HepG2 (cell line): ENCODE measurements around the gene LGI4. TPM values are rescaled to one million over a fixed set of nuclear protein-coding genes. Genes with fewer than 3 reads are reported as not detected.

Experiments
- BHLHE40 ChIP-seq: IDR thresholded peaks from 2 replicates; pipeline ENCODE4 v1.6.1; 2011; ENCODE audit warnings: low read length, improper control_type of control experiment
- CHD4 ChIP-seq: fragments of 200-600 bp; sonication (generic); IDR thresholded peaks from 2 replicates; pipeline ENCODE4 v1.7.0; 2017; ENCODE audit warnings: mild to moderate bottlenecking, low read length, borderline replicate concordance
- DMAP1 ChIP-seq: IDR thresholded peaks from 2 replicates; pipeline ENCODE4 v1.6.1; 2016
- FOXP1 ChIP-seq, 2 experiments: fragments of 450-650 bp in 1 of 2; IDR thresholded peaks; 2 replicates each; pipeline ENCODE4 v1.6.1; 2017 to 2018; ENCODE audit warnings: antibody characterized with exemption in 1 of 2
- IRX3 ChIP-seq: sonication (generic); formaldehyde crosslinking; IDR thresholded peaks from 2 replicates; pipeline ENCODE4 v1.8.1; 2023; ENCODE audit warnings: mild to moderate bottlenecking, low read depth, missing genetic modification reagents, borderline replicate concordance
- POGZ ChIP-seq: sonication (generic); formaldehyde crosslinking; IDR thresholded peaks from 2 replicates; pipeline ENCODE4 v1.4.0; 2020; ENCODE audit warnings: mild to moderate bottlenecking, missing genetic modification reagents
- PRPF4 ChIP-seq: fragments of 200-400 bp; formaldehyde crosslinking; IDR thresholded peaks from 2 replicates; pipeline ENCODE4 v1.6.1; 2016; ENCODE audit warnings: low read length, low read depth; ENCODE audit not compliant: poor library complexity, severe bottlenecking
- RAD21 ChIP-seq: fragments of 450-650 bp; formaldehyde crosslinking; IDR thresholded peaks from 2 replicates; pipeline ENCODE4 v1.5.0; 2020; ENCODE audit warnings: mild to moderate bottlenecking
- YEATS4 ChIP-seq: sonication (generic); formaldehyde crosslinking; IDR thresholded peaks from 2 replicates; pipeline ENCODE4 v1.4.0; 2020; ENCODE audit warnings: missing genetic modification reagents, borderline replicate concordance
- YY1 ChIP-seq: IDR thresholded peaks from 2 replicates; pipeline ENCODE4 v1.6.1; 2011; ENCODE audit warnings: low read length, low read depth, moderate library complexity, mild to moderate bottlenecking; ENCODE audit not compliant: insufficient read depth, insufficient replicate concordance
- ZFP36L2 ChIP-seq: sonication (generic); formaldehyde crosslinking; IDR thresholded peaks from 2 replicates; pipeline ENCODE4 v1.4.0; 2020; ENCODE audit warnings: missing genetic modification reagents
- ZFP37 ChIP-seq: sonication (generic); formaldehyde crosslinking; IDR thresholded peaks from 2 replicates; pipeline ENCODE4 v1.4.0; 2020; ENCODE audit warnings: missing genetic modification reagents, borderline replicate concordance
- ZNF121 ChIP-seq: sonication (generic); formaldehyde crosslinking; IDR thresholded peaks from 2 replicates; pipeline ENCODE4 v1.5.0; 2020; ENCODE audit warnings: mild to moderate bottlenecking, missing genetic modification reagents
- ZNF17 ChIP-seq: sonication (generic); formaldehyde crosslinking; IDR thresholded peaks from 2 replicates; pipeline ENCODE4 v1.5.0; 2020; ENCODE audit warnings: mild to moderate bottlenecking, missing genetic modification reagents
- ZNF234 ChIP-seq: sonication (generic); formaldehyde crosslinking; conservative IDR thresholded peaks from 2 replicates; pipeline ENCODE4 v1.5.1; 2020; ENCODE audit warnings: mild to moderate bottlenecking, missing genetic modification reagents
- ZNF3 ChIP-seq: IDR thresholded peaks from 2 replicates; pipeline ENCODE4 v1.7.0; 2017; ENCODE audit warnings: inconsistent platforms
- ZNF557 ChIP-seq: sonication (generic); formaldehyde crosslinking; IDR thresholded peaks from 2 replicates; pipeline ENCODE4 v1.4.0; 2020; ENCODE audit warnings: missing genetic modification reagents
- ZNF577 ChIP-seq: sonication (generic); formaldehyde crosslinking; IDR thresholded peaks from 2 replicates; pipeline ENCODE4 v1.4.0; 2020; ENCODE audit warnings: mild to moderate bottlenecking, low read depth, missing genetic modification reagents, borderline replicate concordance
- ZNF878 ChIP-seq: sonication (generic); formaldehyde crosslinking; IDR thresholded peaks from 2 replicates; pipeline ENCODE4 v1.8.1; 2023; ENCODE audit warnings: mild to moderate bottlenecking, missing genetic modification reagents, moderate library complexity
- polyA plus RNA-seq, 8 experiments: library from polyadenylated mRNA; depleted of rRNA in 3 of 8; stranded (reverse) in 7 of 8; unstranded in 1 of 8; fragments of >200 nt; fragmentation: Illumina TruSeq in 4 of 8; extraction: Trizol in 4 of 8; gene quantifications; 2 replicates each; pipeline versions ENCODE4 v1.2.1 to v1.2.3, GENCODE V29; 2011 to 2016; ENCODE audit warnings: low read depth in 4 of 8, missing spikeins in 1 of 8, mixed read lengths in 1 of 8; ENCODE audit not compliant: insufficient read depth in 1 of 8
- total RNA-seq, 5 experiments: library from RNA; depleted of rRNA; stranded (reverse); fragments of >200 nt; fragmentation: Illumina TruSeq; extraction: Trizol; gene quantifications; 2 replicates each; pipeline ENCODE4 v1.2.3, GENCODE V29; 2016; ENCODE audit warnings: low read depth in 1 of 5
- TF ChIP-seq, protein P1 (sequence below): sonication (generic); formaldehyde crosslinking; IDR thresholded peaks from 2 replicates; pipeline ENCODE4 v1.4.0; 2020; ENCODE audit warnings: missing genetic modification reagents
- TF ChIP-seq, protein P2 (sequence below): sonication (generic); formaldehyde crosslinking; IDR thresholded peaks from 2 replicates; pipeline ENCODE4 v1.4.0; 2020; ENCODE audit warnings: low read depth, missing genetic modification reagents
- TF ChIP-seq, protein P3 (sequence below): sonication (generic); formaldehyde crosslinking; IDR thresholded peaks from 2 replicates; pipeline ENCODE4 v1.8.1; 2023; ENCODE audit warnings: missing genetic modification reagents, inconsistent platforms, borderline replicate concordance

LGI4 gene
- total and polyA plus RNA-seq, 2 of the 13 experiments (the other 11 are each of a cell fraction or from before 2014, with no cell fraction given): 2.8 TPM; not detected in 1

DNA sequence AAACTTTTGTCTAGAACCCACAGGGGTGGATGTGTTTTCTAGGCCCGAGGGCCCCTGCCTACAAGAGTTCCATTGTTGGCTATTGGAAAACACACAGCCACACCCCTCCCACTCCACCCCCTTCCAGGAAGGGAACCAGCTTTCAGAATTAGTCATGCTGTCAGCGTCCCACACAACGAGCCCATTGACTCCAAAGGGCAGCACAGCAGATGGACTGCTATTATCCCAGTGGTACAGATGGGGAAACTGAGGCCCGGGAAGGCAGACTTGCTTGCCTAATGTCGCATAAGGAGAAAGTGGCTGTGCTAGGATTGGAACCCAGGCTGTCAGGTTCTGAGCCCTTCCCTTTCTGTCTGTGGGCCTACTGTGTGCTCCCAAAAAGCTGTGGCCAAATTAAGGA, 27.3 kb downstream of the LGI4 start (continued):
- TF ChIP-seq RAD21 (CRISPR knock-in tag): no peak
- no peak for TF ChIP-seq YEATS4 (CRISPR knock-in tag)
- 0 out of 2 replicates have a peak, but pooled peaks have one; percentile 65 for TF ChIP-seq ZNF3
- TF ChIP-seq POGZ (CRISPR knock-in tag): no peak
- no peak for TF ChIP-seq ZNF577 (CRISPR knock-in tag)
- TF ChIP-seq ZNF17 (CRISPR knock-in tag): no peak
- no peak for TF ChIP-seq ZNF121
- no peak for TF ChIP-seq YY1
- TF ChIP-seq ZNF557: no peak
- no peak; the same call in 1 of the 2 replicates for TF ChIP-seq ZNF878 (CRISPR knock-in tag)
- TF ChIP-seq PRPF4: no peak
- TF ChIP-seq CHD4: peak; percentile 47; the same call in 1 of the 2 replicates
- no peak for TF ChIP-seq ZFP37 (CRISPR knock-in tag)
- TF ChIP-seq, protein P1, sequence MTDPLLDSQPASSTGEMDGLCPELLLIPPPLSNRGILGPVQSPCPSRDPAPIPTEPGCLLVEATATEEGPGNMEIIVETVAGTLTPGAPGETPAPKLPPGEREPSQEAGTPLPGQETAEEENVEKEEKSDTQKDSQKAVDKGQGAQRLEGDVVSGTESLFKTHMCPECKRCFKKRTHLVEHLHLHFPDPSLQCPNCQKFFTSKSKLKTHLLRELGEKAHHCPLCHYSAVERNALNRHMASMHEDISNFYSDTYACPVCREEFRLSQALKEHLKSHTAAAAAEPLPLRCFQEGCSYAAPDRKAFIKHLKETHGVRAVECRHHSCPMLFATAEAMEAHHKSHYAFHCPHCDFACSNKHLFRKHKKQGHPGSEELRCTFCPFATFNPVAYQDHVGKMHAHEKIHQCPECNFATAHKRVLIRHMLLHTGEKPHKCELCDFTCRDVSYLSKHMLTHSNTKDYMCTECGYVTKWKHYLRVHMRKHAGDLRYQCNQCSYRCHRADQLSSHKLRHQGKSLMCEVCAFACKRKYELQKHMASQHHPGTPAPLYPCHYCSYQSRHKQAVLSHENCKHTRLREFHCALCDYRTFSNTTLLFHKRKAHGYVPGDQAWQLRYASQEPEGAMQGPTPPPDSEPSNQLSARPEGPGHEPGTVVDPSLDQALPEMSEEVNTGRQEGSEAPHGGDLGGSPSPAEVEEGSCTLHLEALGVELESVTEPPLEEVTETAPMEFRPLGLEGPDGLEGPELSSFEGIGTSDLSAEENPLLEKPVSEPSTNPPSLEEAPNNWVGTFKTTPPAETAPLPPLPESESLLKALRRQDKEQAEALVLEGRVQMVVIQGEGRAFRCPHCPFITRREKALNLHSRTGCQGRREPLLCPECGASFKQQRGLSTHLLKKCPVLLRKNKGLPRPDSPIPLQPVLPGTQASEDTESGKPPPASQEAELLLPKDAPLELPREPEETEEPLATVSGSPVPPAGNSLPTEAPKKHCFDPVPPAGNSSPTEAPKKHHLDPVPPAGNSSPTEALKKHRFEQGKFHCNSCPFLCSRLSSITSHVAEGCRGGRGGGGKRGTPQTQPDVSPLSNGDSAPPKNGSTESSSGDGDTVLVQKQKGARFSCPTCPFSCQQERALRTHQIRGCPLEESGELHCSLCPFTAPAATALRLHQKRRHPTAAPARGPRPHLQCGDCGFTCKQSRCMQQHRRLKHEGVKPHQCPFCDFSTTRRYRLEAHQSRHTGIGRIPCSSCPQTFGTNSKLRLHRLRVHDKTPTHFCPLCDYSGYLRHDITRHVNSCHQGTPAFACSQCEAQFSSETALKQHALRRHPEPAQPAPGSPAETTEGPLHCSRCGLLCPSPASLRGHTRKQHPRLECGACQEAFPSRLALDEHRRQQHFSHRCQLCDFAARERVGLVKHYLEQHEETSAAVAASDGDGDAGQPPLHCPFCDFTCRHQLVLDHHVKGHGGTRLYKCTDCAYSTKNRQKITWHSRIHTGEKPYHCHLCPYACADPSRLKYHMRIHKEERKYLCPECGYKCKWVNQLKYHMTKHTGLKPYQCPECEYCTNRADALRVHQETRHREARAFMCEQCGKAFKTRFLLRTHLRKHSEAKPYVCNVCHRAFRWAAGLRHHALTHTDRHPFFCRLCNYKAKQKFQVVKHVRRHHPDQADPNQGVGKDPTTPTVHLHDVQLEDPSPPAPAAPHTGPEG (CRISPR knock-in tag): no peak
- TF ChIP-seq ZFP36L2 (CRISPR knock-in tag): no peak
- TF ChIP-seq, protein P2, sequence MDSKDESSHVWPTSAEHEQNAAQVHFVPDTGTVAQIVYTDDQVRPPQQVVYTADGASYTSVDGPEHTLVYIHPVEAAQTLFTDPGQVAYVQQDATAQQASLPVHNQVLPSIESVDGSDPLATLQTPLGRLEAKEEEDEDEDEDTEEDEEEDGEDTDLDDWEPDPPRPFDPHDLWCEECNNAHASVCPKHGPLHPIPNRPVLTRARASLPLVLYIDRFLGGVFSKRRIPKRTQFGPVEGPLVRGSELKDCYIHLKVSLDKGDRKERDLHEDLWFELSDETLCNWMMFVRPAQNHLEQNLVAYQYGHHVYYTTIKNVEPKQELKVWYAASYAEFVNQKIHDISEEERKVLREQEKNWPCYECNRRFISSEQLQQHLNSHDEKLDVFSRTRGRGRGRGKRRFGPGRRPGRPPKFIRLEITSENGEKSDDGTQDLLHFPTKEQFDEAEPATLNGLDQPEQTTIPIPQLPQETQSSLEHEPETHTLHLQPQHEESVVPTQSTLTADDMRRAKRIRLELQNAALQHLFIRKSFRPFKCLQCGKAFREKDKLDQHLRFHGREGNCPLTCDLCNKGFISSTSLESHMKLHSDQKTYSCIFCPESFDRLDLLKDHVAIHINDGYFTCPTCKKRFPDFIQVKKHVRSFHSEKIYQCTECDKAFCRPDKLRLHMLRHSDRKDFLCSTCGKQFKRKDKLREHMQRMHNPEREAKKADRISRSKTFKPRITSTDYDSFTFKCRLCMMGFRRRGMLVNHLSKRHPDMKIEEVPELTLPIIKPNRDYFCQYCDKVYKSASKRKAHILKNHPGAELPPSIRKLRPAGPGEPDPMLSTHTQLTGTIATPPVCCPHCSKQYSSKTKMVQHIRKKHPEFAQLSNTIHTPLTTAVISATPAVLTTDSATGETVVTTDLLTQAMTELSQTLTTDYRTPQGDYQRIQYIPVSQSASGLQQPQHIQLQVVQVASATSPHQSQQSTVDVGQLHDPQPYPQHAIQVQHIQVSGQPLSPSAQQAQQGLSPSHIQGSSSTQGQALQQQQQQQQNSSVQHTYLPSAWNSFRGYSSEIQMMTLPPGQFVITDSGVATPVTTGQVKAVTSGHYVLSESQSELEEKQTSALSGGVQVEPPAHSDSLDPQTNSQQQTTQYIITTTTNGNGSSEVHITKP (CRISPR knock-in tag): peak; percentile 53; the same call in 1 of the 2 replicates
- TF ChIP-seq FOXP1 (IDR thresholded peaks at IDR 0.05): no peak
- peak; percentile 52 for TF ChIP-seq FOXP1 (CRISPR knock-in tag; IDR thresholded peaks at IDR 0.05)
- no peak for TF ChIP-seq IRX3 (CRISPR knock-in tag)
- no peak for TF ChIP-seq ZNF234 (CRISPR knock-in tag)
- no peak for TF ChIP-seq BHLHE40
- TF ChIP-seq, protein P3, sequence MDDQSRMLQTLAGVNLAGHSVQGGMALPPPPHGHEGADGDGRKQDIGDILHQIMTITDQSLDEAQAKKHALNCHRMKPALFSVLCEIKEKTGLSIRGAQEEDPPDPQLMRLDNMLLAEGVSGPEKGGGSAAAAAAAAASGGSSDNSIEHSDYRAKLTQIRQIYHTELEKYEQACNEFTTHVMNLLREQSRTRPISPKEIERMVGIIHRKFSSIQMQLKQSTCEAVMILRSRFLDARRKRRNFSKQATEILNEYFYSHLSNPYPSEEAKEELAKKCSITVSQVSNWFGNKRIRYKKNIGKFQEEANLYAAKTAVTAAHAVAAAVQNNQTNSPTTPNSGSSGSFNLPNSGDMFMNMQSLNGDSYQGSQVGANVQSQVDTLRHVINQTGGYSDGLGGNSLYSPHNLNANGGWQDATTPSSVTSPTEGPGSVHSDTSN (CRISPR knock-in tag): no peak
- TF ChIP-seq DMAP1 (CRISPR knock-in tag): no peak
